Measurements from ENCODE around the gene ADAMTS6.

DNA sequence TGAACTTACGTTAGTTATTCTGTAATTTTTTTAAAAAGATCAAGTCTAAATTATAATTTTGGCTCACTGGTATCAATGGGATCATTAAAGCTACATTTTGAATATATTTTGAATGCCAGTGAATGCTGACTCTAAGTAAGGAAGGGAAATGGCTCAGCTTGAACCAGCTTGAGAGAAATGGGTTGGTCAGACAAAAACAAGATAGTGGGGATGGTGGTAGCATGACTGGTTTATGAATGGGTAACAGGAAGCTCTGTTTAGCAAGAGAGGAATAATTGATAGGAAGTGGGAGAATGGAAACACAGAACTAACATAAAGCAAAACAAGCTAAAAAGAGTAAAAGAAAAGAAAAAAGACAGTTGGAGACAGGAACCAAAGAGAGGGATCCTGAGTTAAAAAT, 220.2 kb downstream of the ADAMTS6 start:
- TF ChIP-seq, protein P1, sequence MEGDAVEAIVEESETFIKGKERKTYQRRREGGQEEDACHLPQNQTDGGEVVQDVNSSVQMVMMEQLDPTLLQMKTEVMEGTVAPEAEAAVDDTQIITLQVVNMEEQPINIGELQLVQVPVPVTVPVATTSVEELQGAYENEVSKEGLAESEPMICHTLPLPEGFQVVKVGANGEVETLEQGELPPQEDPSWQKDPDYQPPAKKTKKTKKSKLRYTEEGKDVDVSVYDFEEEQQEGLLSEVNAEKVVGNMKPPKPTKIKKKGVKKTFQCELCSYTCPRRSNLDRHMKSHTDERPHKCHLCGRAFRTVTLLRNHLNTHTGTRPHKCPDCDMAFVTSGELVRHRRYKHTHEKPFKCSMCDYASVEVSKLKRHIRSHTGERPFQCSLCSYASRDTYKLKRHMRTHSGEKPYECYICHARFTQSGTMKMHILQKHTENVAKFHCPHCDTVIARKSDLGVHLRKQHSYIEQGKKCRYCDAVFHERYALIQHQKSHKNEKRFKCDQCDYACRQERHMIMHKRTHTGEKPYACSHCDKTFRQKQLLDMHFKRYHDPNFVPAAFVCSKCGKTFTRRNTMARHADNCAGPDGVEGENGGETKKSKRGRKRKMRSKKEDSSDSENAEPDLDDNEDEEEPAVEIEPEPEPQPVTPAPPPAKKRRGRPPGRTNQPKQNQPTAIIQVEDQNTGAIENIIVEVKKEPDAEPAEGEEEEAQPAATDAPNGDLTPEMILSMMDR (IDR thresholded peaks at IDR 0.05), result no peak
- no peak for TF ChIP-seq EZH2 (IDR thresholded peaks at IDR 0.05; ENCODE audit: borderline replicate concordance, insufficient read depth, low read depth, low read length, poor library complexity, severe bottlenecking)
